Loucy (cell line): ENCODE data around the gene SSBP2.
A peak's percentile ranks its signal among the peaks of the same experiment; 100 is the strongest.
"Not testable (repeated sequence)": the region's sequence is repeated elsewhere in the genome, so short reads cannot be mapped to it uniquely, and the experiment has no call there.

ENCODE experiments used
- H2AFZ ChIP-seq: fragments of 200-600 bp; sonication (generic); 2 replicates; pipeline ENCODE4 v1.6.0; 2016; ENCODE audit warnings: antibody characterized with exemption, mild to moderate bottlenecking, low read length, moderate library complexity
- H3F3A ChIP-seq: fragments of 200-600 bp; 2 replicates; pipeline ENCODE4 v1.6.0; 2016; ENCODE audit warnings: antibody characterized with exemption, low read depth, mild to moderate bottlenecking
- H3K27me3 ChIP-seq: fragments of 200-600 bp; sonication (generic); 2 replicates; pipeline ENCODE4 v1.6.1; 2014; ENCODE audit warnings: low read length, mild to moderate bottlenecking; ENCODE audit not compliant: insufficient read depth, poor library complexity, severe bottlenecking
- H3K36me3 ChIP-seq: fragments of 200-600 bp; sonication (generic); 2 replicates; pipeline ENCODE4 v1.6.1; 2016; ENCODE audit warnings: low read length; ENCODE audit not compliant: insufficient read depth
- H3K4me1 ChIP-seq: fragments of 200-600 bp; sonication (generic); 2 replicates; pipeline ENCODE4 v1.5.1; 2014; ENCODE audit warnings: low read length, mild to moderate bottlenecking; ENCODE audit not compliant: insufficient read depth, poor library complexity, severe bottlenecking
- H3K4me2 ChIP-seq: fragments of 200-600 bp; sonication (generic); 2 replicates; pipeline ENCODE4 v1.6.0; 2014; ENCODE audit warnings: antibody characterized with exemption, low read length, low read depth, mild to moderate bottlenecking; ENCODE audit not compliant: poor library complexity, severe bottlenecking
- H3K4me3 ChIP-seq: fragments of 200-600 bp; sonication (generic); 2 replicates; pipeline ENCODE4 v1.5.1; 2014; ENCODE audit warnings: low read length, mild to moderate bottlenecking, mixed read lengths; ENCODE audit not compliant: poor library complexity, severe bottlenecking
- H3K79me2 ChIP-seq: fragments of 200-600 bp; sonication (generic); 2 replicates; pipeline ENCODE4 v1.6.1; 2014; ENCODE audit warnings: low read length; ENCODE audit not compliant: insufficient read depth
- H3K9ac ChIP-seq: fragments of 200-600 bp; sonication (generic); 2 replicates; pipeline ENCODE4 v1.6.0; 2014; ENCODE audit warnings: mild to moderate bottlenecking, low read depth, low read length, moderate library complexity; ENCODE audit not compliant: poor library complexity, severe bottlenecking
- H3K9me2 ChIP-seq: fragments of 200-600 bp; sonication (generic); replicated peaks from 2 replicates; pipeline ENCODE4 v1.6.1; 2016; ENCODE audit warnings: low read depth, low read length, mixed read lengths
- H3K9me3 ChIP-seq: fragments of 200-600 bp; sonication (generic); 2 replicates; pipeline ENCODE4 v1.6.1; 2014; ENCODE audit warnings: mild to moderate bottlenecking, antibody characterized with exemption, low read length, low read depth; ENCODE audit not compliant: insufficient read depth
- H4K20me1 ChIP-seq: fragments of 200-600 bp; sonication (generic); 2 replicates; pipeline ENCODE4 v1.6.0; 2014; ENCODE audit warnings: antibody characterized with exemption, low read length, mild to moderate bottlenecking; ENCODE audit not compliant: insufficient read depth, poor library complexity, severe bottlenecking
- CTCF ChIP-seq: fragments of 200-600 bp; sonication (generic); conservative IDR thresholded peaks from 2 replicates; pipeline ENCODE4 v1.5.1; 2014; ENCODE audit warnings: mild to moderate bottlenecking, antibody characterized with exemption, low read length
- EZH2phosphoT487 ChIP-seq: fragments of 200-600 bp; IDR thresholded peaks from 2 replicates; pipeline ENCODE4 v1.6.1; 2018; ENCODE audit warnings: antibody characterized with exemption, mild to moderate bottlenecking, moderate library complexity, borderline replicate concordance

Gene SSBP2

GRCh38 chr5:81506900-81507588 lies 243.9 kb downstream of the SSBP2 start:
- H3K27me3 ChIP-seq: no peaks in the 10 kb centered on the region
- peak overlapping the region; percentile 6 for H3K9ac ChIP-seq
- H3K4me2 ChIP-seq: peak overlapping the region; percentile 69
- 0 out of 2 replicates have a peak, but pooled peaks cover 7% of the 10 kb centered on the region for H3F3A ChIP-seq
- H3K79me2 ChIP-seq: peaks cover 46% of the 10 kb centered on the region
- peaks cover 58% of the 10 kb centered on the region for H3K4me1 ChIP-seq
- no peaks in the 10 kb centered on the region for H3K9me2 ChIP-seq
- H2AFZ ChIP-seq: no peak overlapping the region
- H3K9me3 ChIP-seq: no peaks in the 10 kb centered on the region
- TF ChIP-seq EZH2phosphoT487 (no peak), CTCF (peak; percentile 96)
- H4K20me1 ChIP-seq: peaks cover 4% of the 10 kb centered on the region
- H3K4me3 ChIP-seq: no peak overlapping the region
- peaks cover 19% of the 10 kb centered on the region for H3K36me3 ChIP-seq

GRCh38 chr5:81506378-81506777 lies 244.5 kb downstream of the SSBP2 start:
- no peaks in the 10 kb centered on the region for H3K27me3 ChIP-seq
- 0 out of 2 replicates have a peak, but pooled peaks cover 7% of the 10 kb centered on the region for H3F3A ChIP-seq
- H3K9me2 ChIP-seq: no peaks in the 10 kb centered on the region
- no peaks in the 10 kb centered on the region for H3K9me3 ChIP-seq
- H3K4me1 ChIP-seq: peaks cover 58% of the 10 kb centered on the region
- H2AFZ ChIP-seq: no peak overlapping the region
- H3K79me2 ChIP-seq: peaks cover 46% of the 10 kb centered on the region
- H3K9ac ChIP-seq: no peak overlapping the region
- peaks cover 13% of the 10 kb centered on the region for H3K36me3 ChIP-seq
- no peak for TF ChIP-seq EZH2phosphoT487
- no peak for TF ChIP-seq CTCF
- H4K20me1 ChIP-seq: peaks cover 4% of the 10 kb centered on the region
- peak overlapping the region; percentile 69 for H3K4me2 ChIP-seq
- H3K4me3 ChIP-seq: no peak overlapping the region

- Histone ChIP-seq H3K4me3 (peak overlapping the region; percentile 30), H3K79me2 (peaks cover 46% of the 10 kb centered on the region), H3K27me3 (no peaks in the 10 kb centered on the region), H3K9ac (peak overlapping the region; percentile 54), H3F3A (0 out of 2 replicates have a peak, but pooled peaks cover 7% of the 10 kb centered on the region), H2AFZ (no peak overlapping the region), H3K36me3 (peaks cover 6% of the 10 kb centered on the region; the same call in 1 of the 2 replicates), H3K4me1 (peaks cover 55% of the 10 kb centered on the region), H3K9me3 (no peaks in the 10 kb centered on the region), H4K20me1 (peaks cover 4% of the 10 kb centered on the region), H3K4me2 (peak overlapping the region; percentile 69), H3K9me2 (no peaks in the 10 kb centered on the region)
- TF ChIP-seq EZH2phosphoT487 (no peak), CTCF (no peak)
Observed at GRCh38 chr5:81505672-81506071, 245.2 kb downstream of the SSBP2 start.

- H3K9me3 ChIP-seq, H3K27me3 ChIP-seq, H2AFZ ChIP-seq, H3K9me2 ChIP-seq, H3K4me3 ChIP-seq, H3K36me3 ChIP-seq, H3F3A ChIP-seq, H3K9ac ChIP-seq, H4K20me1 ChIP-seq, H3K4me2 ChIP-seq: not testable (repeated sequence)
- Histone ChIP-seq H3K79me2 (peaks cover 41% of the 10 kb centered on the region), H3K4me1 (peaks cover 42% of the 10 kb centered on the region)
Observed at GRCh38 chr5:81503602-81504001, 247.3 kb downstream of the SSBP2 start.
